HG02840 (cell line): ENCODE data around the gene TMEM220.

Source experiments
- ATAC-seq: cut with Tn5 transposase; IDR thresholded peaks from one replicate; pipeline ENCODE4 v1.9.1; 2021; ENCODE audit warnings: mild to moderate bottlenecking, moderate library complexity, moderate number of reproducible peaks; ENCODE audit not compliant: unreplicated experiment, low FRiP score

TMEM220 gene

GRCh38 chr17:10673312-10673711 lies 56.5 kb downstream of the TMEM220 start:
- no peak for ATAC-seq

- ATAC-seq: no peak
Measured at GRCh38 chr17:10668775-10669174, 61.0 kb downstream of the TMEM220 start.

GRCh38 chr17:10666906-10667305 lies 62.9 kb downstream of the TMEM220 start:
- ATAC-seq: no peak

GRCh38 chr17:10664571-10664970 lies 65.3 kb downstream of the TMEM220 start:
- ATAC-seq: no peak
